CD14-positive monocyte (primary cell): Measurements from ENCODE around the gene PRDM1. TPM values are rescaled to one million over a fixed set of nuclear protein-coding genes. Genes with fewer than 3 reads are reported as not detected.

Experiments
- DNase-seq, 3 donors: peaks; one replicate each; pipeline ENCODE4 v3.0.0-alpha.2; 2011 to 2022
- H2AFZ ChIP-seq: 2 replicates; pipeline ENCODE4 v1.6.0; 2012; ENCODE audit warnings: mild to moderate bottlenecking, low read depth, low read length, inconsistent platforms; ENCODE audit not compliant: insufficient read depth, poor library complexity, severe bottlenecking
- H3K27ac ChIP-seq, 2 donors: 1 replicate in 1 of 2; 2 replicates in 1 of 2; pipeline ENCODE4 v1.5.1; 2012 to 2013; ENCODE audit warnings: low read length in 2 of 2, control low read depth in 1 of 2, inconsistent platforms in 1 of 2, low read depth in 1 of 2, mild to moderate bottlenecking in 1 of 2
- H3K27me3 ChIP-seq, 2 donors: one replicate each; pipeline versions ENCODE4 v1.6.0 to v1.6.1; 2011 to 2013; ENCODE audit warnings: low read length in 2 of 2; ENCODE audit not compliant: control insufficient read depth in 2 of 2, insufficient read depth in 2 of 2
- H3K36me3 ChIP-seq, 2 donors: replicated peaks in 1 of 2; 1 replicate in 1 of 2; 2 replicates in 1 of 2; pipeline versions ENCODE4 v1.5.1 to v1.6.1; 2012 to 2013; ENCODE audit warnings: low read length in 2 of 2, control low read depth in 1 of 2, inconsistent platforms in 1 of 2, mild to moderate bottlenecking in 1 of 2; ENCODE audit not compliant: insufficient read depth in 2 of 2, control insufficient read depth in 1 of 2
- H3K4me1 ChIP-seq, 2 donors: 1 replicate in 1 of 2; 2 replicates in 1 of 2; pipeline versions ENCODE4 v1.5.1 to v1.6.1; 2012 to 2013; ENCODE audit warnings: low read length in 2 of 2, control low read depth in 1 of 2, inconsistent platforms in 1 of 2, mild to moderate bottlenecking in 1 of 2, moderate library complexity in 1 of 2; ENCODE audit not compliant: insufficient read depth in 2 of 2, control insufficient read depth in 1 of 2
- H3K4me2 ChIP-seq: replicated peaks from 2 replicates; pipeline ENCODE3; 2012; ENCODE audit warnings: low read length, moderate library complexity, mild to moderate bottlenecking; ENCODE audit not compliant: poor library complexity, severe bottlenecking; ENCODE audit errors: extremely low read depth
- H3K4me3 ChIP-seq, 3 experiments: fragments of 200-600 bp in 1 of 3; sonication (generic) in 1 of 3; replicated peaks in 1 of 3; 1 replicate in 2 of 3; 2 replicates in 1 of 3; pipeline ENCODE4 v1.5.1; 2011 to 2013; ENCODE audit warnings: low read length in 3 of 3, mild to moderate bottlenecking in 3 of 3, control low read depth in 2 of 3, low read depth in 2 of 3, inconsistent platforms in 1 of 3, moderate library complexity in 1 of 3
- H3K79me2 ChIP-seq: 2 replicates; pipeline ENCODE4 v1.6.0; 2012; ENCODE audit warnings: mild to moderate bottlenecking, control low read depth, inconsistent platforms, low read length, moderate library complexity; ENCODE audit not compliant: insufficient read depth
- H3K9ac ChIP-seq: 2 replicates; pipeline ENCODE4 v1.6.0; 2017; ENCODE audit warnings: low read length, mild to moderate bottlenecking; ENCODE audit not compliant: insufficient read depth, poor library complexity, severe bottlenecking
- H3K9me3 ChIP-seq, 2 donors: replicated peaks in 1 of 2; 1 replicate in 1 of 2; 2 replicates in 1 of 2; pipeline versions ENCODE4 v1.5.1 to v1.6.1; 2012 to 2013; ENCODE audit warnings: low read length in 2 of 2, control low read depth in 1 of 2; ENCODE audit not compliant: control insufficient read depth in 1 of 2, insufficient read depth in 1 of 2
- H4K20me1 ChIP-seq: 2 replicates; pipeline ENCODE4 v1.6.0; 2012; ENCODE audit warnings: mild to moderate bottlenecking, low read length, control low read depth, moderate library complexity; ENCODE audit not compliant: insufficient read depth
- H3K27ac Mint-ChIP-seq, 7 donors: one replicate each; pipeline ENCODE4 v1.8.0; 2020; ENCODE audit warnings: mild to moderate bottlenecking in 7 of 7, mixed read lengths in 7 of 7, moderate library complexity in 6 of 7, inconsistent platforms in 2 of 7
- H3K27me3 Mint-ChIP-seq, 3 donors: one replicate each; pipeline ENCODE4 v1.8.0; 2021 to 2022; ENCODE audit warnings: low read depth in 3 of 3, mild to moderate bottlenecking in 3 of 3, mixed read lengths in 3 of 3, moderate library complexity in 3 of 3, inconsistent platforms in 1 of 3
- H3K36me3 Mint-ChIP-seq, 2 donors: one replicate each; pipeline ENCODE4 v1.8.0; 2020; ENCODE audit warnings: mixed read lengths in 2 of 2, inconsistent platforms in 1 of 2, mild to moderate bottlenecking in 1 of 2
- H3K4me1 Mint-ChIP-seq: one replicate; pipeline ENCODE4 v1.8.0; 2020; ENCODE audit warnings: mild to moderate bottlenecking, mixed read lengths
- H3K4me3 Mint-ChIP-seq, 2 donors: one replicate each; pipeline ENCODE4 v1.8.0; 2020; ENCODE audit warnings: mild to moderate bottlenecking in 2 of 2, mixed read lengths in 2 of 2, moderate library complexity in 1 of 2
- H3K9me3 Mint-ChIP-seq, 7 donors: one replicate each; pipeline ENCODE4 v1.8.0; 2020 to 2022; ENCODE audit warnings: mixed read lengths in 7 of 7, mild to moderate bottlenecking in 6 of 7, moderate library complexity in 6 of 7, inconsistent platforms in 2 of 7
- CTCF ChIP-seq: fragments of 200-600 bp; IDR thresholded peaks from one replicate; pipeline ENCODE4 v1.8.0; 2022; ENCODE audit warnings: antibody characterized with exemption, mild to moderate bottlenecking
- WGBS: methylation state at CpG from one replicate; pipeline ENCODE4 v1.1.5; 2013; ENCODE audit warnings: missing lambda C conversion rate; ENCODE audit not compliant: insufficient coverage; 5-methylcytosine and 5-hydroxymethylcytosine counted together
- intact Hi-C, 2 donors: fragments of 100-400 bp; cut with micrococcal nuclease; formaldehyde crosslinking; loops; one replicate each; pipeline versions ENCODE4 v1.15.0 to v1.15.1; 2023
- polyA plus RNA-seq, 3 donors: library from polyadenylated mRNA; depleted of rRNA in 1 of 3; unstranded in 2 of 3; stranded (reverse) in 1 of 3; fragments of 300-500 nt in 2 of 3; fragments of >200 nt in 1 of 3; fragmentation: Illumina TruSeq in 2 of 3; gene quantifications; 1 replicate in 2 of 3; 2 replicates in 1 of 3; pipeline ENCODE4 v1.2.3, GENCODE V29; 2012 to 2021

Gene PRDM1
- polyA plus RNA-seq, 3 donors: 1.8 to 14.9 (median 5.2) TPM

- Histone ChIP-seq H3K9ac (no peak overlapping the region), H3K36me3 (no peaks in the 10 kb centered on the region), H3K4me2 (no peak overlapping the region), H3K9me3 (no peaks in the 10 kb centered on the region), H4K20me1 (no peaks in the 10 kb centered on the region), H3K27me3 (no peaks in the 10 kb centered on the region), H3K4me1 (peaks cover 32 to 45% of the 10 kb centered on the region in 2 donors), H3K79me2 (no peaks in the 10 kb centered on the region), H3K4me3 (no peak overlapping the region), H3K27ac (no peak overlapping the region), H2AFZ (no peak overlapping the region)
- Mint-ChIP-seq H3K27ac (no peak overlapping the region), H3K27me3 (peaks cover 0 to 3% (median 0%) of the 10 kb centered on the region in 3 donors), H3K36me3 (no peaks in the 10 kb centered on the region), H3K4me3 (no peak overlapping the region), H3K9me3 (peaks cover 0 to 5% (median 0%) of the 10 kb centered on the region in 7 donors), H3K4me1 (peaks cover 60% of the 10 kb centered on the region)
- TF ChIP-seq CTCF: no peak
- no peak for DNase-seq
- intact Hi-C loops: no loop called here
- WGBS: no CpG with 5 or more reads among the region's 5 CpGs
Measured at GRCh38 chr6:106115286-106115685, 29.1 kb downstream of the PRDM1 start.

- WGBS: no CpG with 5 or more reads among the region's 6 CpGs
- Mint-ChIP-seq H3K27me3 (peaks cover 0 to 3% (median 0%) of the 10 kb centered on the region in 3 donors), H3K27ac (peak overlapping the region in 1 of 7 donors; percentile 82), H3K9me3 (peaks cover 0 to 5% (median 0%) of the 10 kb centered on the region in 7 donors), H3K4me1 (peaks cover 61% of the 10 kb centered on the region), H3K4me3 (no peak overlapping the region), H3K36me3 (no peaks in the 10 kb centered on the region)
- H3K9me3 ChIP-seq: no peaks in the 10 kb centered on the region
- intact Hi-C loops: no loop called here
- H3K4me2 ChIP-seq: no peak overlapping the region
- no peaks in the 10 kb centered on the region for H3K27me3 ChIP-seq
- no peak for TF ChIP-seq CTCF
- peaks cover 32 to 45% of the 10 kb centered on the region in 2 donors for H3K4me1 ChIP-seq
- no peak for DNase-seq
- H3K79me2 ChIP-seq: no peaks in the 10 kb centered on the region
- H3K27ac ChIP-seq: no peak overlapping the region
- H2AFZ ChIP-seq: no peak overlapping the region
- H4K20me1 ChIP-seq: no peaks in the 10 kb centered on the region
- no peak overlapping the region for H3K9ac ChIP-seq
- H3K4me3 ChIP-seq: no peak overlapping the region
- H3K36me3 ChIP-seq: no peaks in the 10 kb centered on the region
Measured at GRCh38 chr6:106116125-106116832, 30.1 kb downstream of the PRDM1 start.
